ENCODE results near the gene H2BW1. TPM values are rescaled to one million over a fixed set of nuclear protein-coding genes. Genes with fewer than 3 reads are reported as not detected.

The H2BW1 gene
- total RNA-seq, 1 experiment from 2014 or later, result not detected

Other genes starting within 250 kb of the H2BW1 start
- gene PLP1, start 236.9 kb downstream of the H2BW1 start, total RNA-seq (2014; rRNA removed), result not detected in 2 replicates
- 1.2 and 1.5 TPM in 2 replicates for gene RAB9B, start 181.5 kb downstream of the H2BW1 start, total RNA-seq (2014; rRNA removed)
- 3.1 and 7.7 TPM in 2 replicates for gene TMSB15B, start 51.1 kb downstream of the H2BW1 start, total RNA-seq (2014; rRNA removed)
- not detected in 2 replicates for gene H2BW2, start 26.2 kb upstream of the H2BW1 start, total RNA-seq (2014; rRNA removed)
- 3.5 and 4.6 TPM in 2 replicates for gene TMSB15C, start 62.5 kb upstream of the H2BW1 start, total RNA-seq (2014; rRNA removed)
- gene ZCCHC18, start 98.8 kb upstream of the H2BW1 start, total RNA-seq (2014; rRNA removed), result 0.23 and 5.8 TPM in 2 replicates
- gene SLC25A53, start 143.3 kb upstream of the H2BW1 start, total RNA-seq (2014; rRNA removed), result 6.6 and 12.4 TPM in 2 replicates
- gene FAM199X, start 152.7 kb upstream of the H2BW1 start, total RNA-seq (2014; rRNA removed), result 25.9 and 26.0 TPM in 2 replicates
- not detected in 2 replicates for gene ESX1, start 241.2 kb upstream of the H2BW1 start, total RNA-seq (2014; rRNA removed)

Data from PC-3 (cell line).